Endothelial cell (in vitro differentiated cells): ENCODE data around the gene PYGO1. TPM values are rescaled to one million over a fixed set of nuclear protein-coding genes. Genes with fewer than 3 reads are reported as not detected.

Source experiments
- DNase-seq: peaks from one replicate; pipeline ENCODE4 v3.0.0; 2021; ENCODE audit warnings: low spot score
- H3K27ac Mint-ChIP-seq: one replicate; pipeline ENCODE4 v1.8.0; 2021; ENCODE audit warnings: mixed read lengths, inconsistent platforms; ENCODE audit not compliant: unreplicated experiment
- H3K27me3 Mint-ChIP-seq: one replicate; pipeline ENCODE4 v1.8.0; 2021; ENCODE audit warnings: mild to moderate bottlenecking, moderate library complexity, mixed read lengths, inconsistent platforms; ENCODE audit not compliant: unreplicated experiment
- H3K36me3 Mint-ChIP-seq: one replicate; pipeline ENCODE4 v1.8.0; 2021; ENCODE audit warnings: mild to moderate bottlenecking, low read depth, mixed read lengths, inconsistent platforms; ENCODE audit not compliant: unreplicated experiment
- H3K4me1 Mint-ChIP-seq: one replicate; pipeline ENCODE4 v1.8.0; 2021; ENCODE audit warnings: mild to moderate bottlenecking, mixed read lengths, inconsistent platforms; ENCODE audit not compliant: unreplicated experiment
- H3K4me3 Mint-ChIP-seq: one replicate; pipeline ENCODE4 v1.8.0; 2021; ENCODE audit warnings: mild to moderate bottlenecking, mixed read lengths, inconsistent platforms; ENCODE audit not compliant: unreplicated experiment
- H3K9me3 Mint-ChIP-seq: one replicate; pipeline ENCODE4 v1.8.0; 2021; ENCODE audit warnings: mixed read lengths, inconsistent platforms; ENCODE audit not compliant: unreplicated experiment
- CTCF ChIP-seq: fragments of 200-600 bp; sonication (generic); IDR thresholded peaks from one replicate; pipeline ENCODE4 v1.5.0; 2021; ENCODE audit warnings: antibody characterized with exemption; ENCODE audit not compliant: unreplicated experiment
- long read RNA-seq: library from polyadenylated mRNA; unstranded; transcript quantifications from one replicate; pipeline ENCODE4 v2.0.0, GENCODE V29; 2020; ENCODE audit not compliant: unreplicated experiment
- total RNA-seq: library from RNA; stranded (reverse); fragmentation: NEBNext Ultra II Directional; extraction: Animal tissue kit (Norgen Biotek cat#: 25700); gene quantifications from one replicate; pipeline ENCODE4 v1.2.1, GENCODE V29; 2021; ENCODE audit not compliant: unreplicated experiment

Gene PYGO1
- total RNA-seq = 1.5 TPM
- long read RNA-seq = 0 reads

- Mint-ChIP-seq H3K36me3 (no peaks in the 10 kb centered on the region), H3K27ac (no peak within 1 kb of the TSS), H3K4me3 (peak within 1 kb of the TSS; percentile 85), H3K27me3 (peaks cover 6% of the 10 kb centered on the region), H3K9me3 (no peaks in the 10 kb centered on the region), H3K4me1 (peaks cover 7% of the 10 kb centered on the region)
- peak; percentile 68 for DNase-seq
- TF ChIP-seq CTCF = no peak
These were observed at the start of gene PYGO1 for GRCh38 chr15:55588070-55588814. Gene PYGO1, minus strand, starts transcription at chr15:55588345. Its CDS starts 462 bp downstream, at chr15:55587883.

GRCh38 chr15:55637086-55637485 lies 48.9 kb upstream of the PYGO1 start:
- H3K4me3 Mint-ChIP-seq = no peak overlapping the region
- peaks cover 46% of the 10 kb centered on the region for H3K36me3 Mint-ChIP-seq
- H3K4me1 Mint-ChIP-seq = no peaks in the 10 kb centered on the region

GRCh38 chr15:55633731-55634130 lies 45.6 kb upstream of the PYGO1 start:
- Mint-ChIP-seq H3K36me3 (peaks cover 29% of the 10 kb centered on the region), H3K9me3 (no peaks in the 10 kb centered on the region), H3K27me3 (peaks cover 1% of the 10 kb centered on the region), H3K27ac (no peak overlapping the region), H3K4me3 (no peak overlapping the region), H3K4me1 (peaks cover 2% of the 10 kb centered on the region)
- TF ChIP-seq CTCF = no peak
- DNase-seq = no peak

More at GRCh38 chr15:55637086-55637485, 48.9 kb upstream of the PYGO1 start:
- no peak for DNase-seq
- Mint-ChIP-seq H3K27ac (no peak overlapping the region), H3K9me3 (no peaks in the 10 kb centered on the region), H3K27me3 (peaks cover 1% of the 10 kb centered on the region)
- TF ChIP-seq CTCF = no peak

GRCh38 chr15:55632434-55632833 lies 44.3 kb upstream of the PYGO1 start:
- Mint-ChIP-seq H3K27ac (no peak overlapping the region), H3K4me1 (peaks cover 4% of the 10 kb centered on the region), H3K27me3 (peaks cover 4% of the 10 kb centered on the region), H3K9me3 (no peaks in the 10 kb centered on the region), H3K4me3 (no peak overlapping the region), H3K36me3 (peaks cover 34% of the 10 kb centered on the region)
- no peak for DNase-seq
- no peak for TF ChIP-seq CTCF

GRCh38 chr15:55630858-55631257 lies 42.7 kb upstream of the PYGO1 start:
- Mint-ChIP-seq H3K36me3 (peaks cover 31% of the 10 kb centered on the region), H3K27ac (peak overlapping the region; percentile 53), H3K4me1 (peaks cover 4% of the 10 kb centered on the region), H3K9me3 (no peaks in the 10 kb centered on the region), H3K27me3 (peaks cover 3% of the 10 kb centered on the region), H3K4me3 (no peak overlapping the region)
- DNase-seq = no peak
- TF ChIP-seq CTCF = no peak
